GM12801 (cell line): ENCODE data around the gene PLOD2.

Source experiments
- TF ChIP-seq, protein P1 (sequence below): IDR thresholded peaks from one replicate; pipeline ENCODE4 v1.5.1; 2011; ENCODE audit warnings: control low read depth; ENCODE audit not compliant: insufficient read length; ENCODE audit errors: extremely low read depth

The PLOD2 gene

DNA sequence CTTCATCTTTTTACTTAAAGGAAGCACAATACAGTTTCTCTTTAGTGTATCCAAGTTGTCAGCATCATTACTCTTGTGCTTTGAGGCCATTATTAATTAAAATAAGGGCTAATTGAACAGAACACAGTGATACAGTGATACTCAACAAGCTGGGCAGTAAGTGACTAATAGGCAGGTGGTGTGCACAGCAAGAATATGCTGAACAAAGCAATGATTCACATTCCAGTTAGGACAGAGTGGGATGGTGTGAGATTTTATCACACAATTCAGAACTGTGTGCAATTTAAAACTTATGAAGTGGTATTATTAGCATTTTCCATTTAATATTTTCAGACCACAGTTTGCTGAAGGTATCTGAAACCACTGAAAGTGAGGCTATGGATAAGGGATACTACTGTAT, 116.9 kb downstream of the PLOD2 start:
- TF ChIP-seq, protein P1, sequence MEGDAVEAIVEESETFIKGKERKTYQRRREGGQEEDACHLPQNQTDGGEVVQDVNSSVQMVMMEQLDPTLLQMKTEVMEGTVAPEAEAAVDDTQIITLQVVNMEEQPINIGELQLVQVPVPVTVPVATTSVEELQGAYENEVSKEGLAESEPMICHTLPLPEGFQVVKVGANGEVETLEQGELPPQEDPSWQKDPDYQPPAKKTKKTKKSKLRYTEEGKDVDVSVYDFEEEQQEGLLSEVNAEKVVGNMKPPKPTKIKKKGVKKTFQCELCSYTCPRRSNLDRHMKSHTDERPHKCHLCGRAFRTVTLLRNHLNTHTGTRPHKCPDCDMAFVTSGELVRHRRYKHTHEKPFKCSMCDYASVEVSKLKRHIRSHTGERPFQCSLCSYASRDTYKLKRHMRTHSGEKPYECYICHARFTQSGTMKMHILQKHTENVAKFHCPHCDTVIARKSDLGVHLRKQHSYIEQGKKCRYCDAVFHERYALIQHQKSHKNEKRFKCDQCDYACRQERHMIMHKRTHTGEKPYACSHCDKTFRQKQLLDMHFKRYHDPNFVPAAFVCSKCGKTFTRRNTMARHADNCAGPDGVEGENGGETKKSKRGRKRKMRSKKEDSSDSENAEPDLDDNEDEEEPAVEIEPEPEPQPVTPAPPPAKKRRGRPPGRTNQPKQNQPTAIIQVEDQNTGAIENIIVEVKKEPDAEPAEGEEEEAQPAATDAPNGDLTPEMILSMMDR: no peak

DNA sequence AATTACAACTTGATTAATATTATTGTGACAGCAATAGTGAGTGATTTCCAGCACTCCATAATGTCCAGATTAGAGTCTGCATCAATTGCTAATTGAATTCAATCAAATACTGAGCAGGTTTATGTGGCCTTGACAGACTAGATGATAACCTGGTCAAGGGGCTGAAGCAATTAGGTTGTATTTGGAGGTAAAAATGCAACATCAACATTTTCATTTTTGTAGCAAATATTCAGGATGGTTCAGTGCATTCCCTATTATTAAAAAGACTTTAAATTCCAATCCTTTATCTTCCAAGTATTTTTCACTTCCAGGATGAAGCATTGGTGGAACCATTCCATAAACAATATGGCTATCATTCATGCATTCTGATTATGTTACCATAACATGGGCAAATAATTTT, 120.4 kb downstream of the PLOD2 start:
- TF ChIP-seq, protein P1: no peak

DNA sequence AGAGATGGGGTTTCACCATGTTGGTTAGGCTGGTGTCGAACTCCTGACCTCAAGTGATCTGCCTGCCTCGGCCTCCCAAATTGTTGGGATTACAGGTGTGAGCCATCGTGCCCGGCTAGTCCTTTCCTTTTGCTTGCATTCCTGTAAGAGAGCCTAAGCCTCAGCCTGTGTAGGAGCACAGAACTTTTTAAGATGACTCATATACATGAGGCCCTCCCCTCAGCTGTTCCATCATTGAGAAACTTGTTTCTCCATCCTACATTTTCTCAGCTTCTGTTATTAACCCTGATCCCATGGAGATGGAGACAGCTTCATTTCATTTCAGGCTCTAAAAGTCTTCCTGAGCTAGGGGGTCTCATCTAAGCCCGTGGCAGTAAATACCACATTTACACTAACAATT, 123.3 kb downstream of the PLOD2 start:
- TF ChIP-seq, protein P1: no peak

DNA sequence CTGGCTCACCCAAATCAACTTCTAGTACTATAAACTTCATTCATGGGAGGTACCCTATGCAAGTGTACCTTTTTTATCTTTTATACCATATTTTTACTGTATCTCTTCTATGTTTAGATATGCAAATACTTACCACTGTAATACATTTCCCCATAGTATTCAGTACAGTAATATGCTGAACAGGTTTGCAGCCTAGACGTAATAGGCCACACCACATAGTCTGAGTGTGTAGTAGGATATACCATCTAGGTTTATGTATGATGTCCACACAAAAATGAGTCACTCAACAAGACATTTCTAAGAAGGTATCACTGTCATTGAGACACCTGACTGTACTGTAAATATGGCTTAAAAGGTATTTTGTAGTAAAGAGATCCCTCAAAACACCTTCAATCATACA, 124.7 kb downstream of the PLOD2 start:
- TF ChIP-seq, protein P1: no peak

DNA sequence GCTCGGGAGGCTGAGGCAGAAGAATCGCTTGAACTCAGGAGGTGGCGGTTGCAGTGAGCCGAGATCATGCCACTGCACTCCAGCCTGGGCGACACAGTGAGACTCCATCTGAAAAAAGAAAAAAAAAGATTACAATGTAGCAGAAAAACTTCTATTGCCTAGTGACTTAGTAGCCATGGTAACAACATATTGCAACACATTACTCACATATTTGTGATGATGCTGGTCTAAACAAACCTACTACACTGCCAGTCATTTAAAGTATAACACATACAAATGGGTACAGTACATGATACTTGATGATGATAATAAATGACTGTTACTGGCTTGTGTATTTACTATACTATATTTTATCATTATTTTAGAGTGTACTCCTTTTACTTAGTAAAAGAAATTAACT, 125.6 kb downstream of the PLOD2 start:
- TF ChIP-seq, protein P1: no peak

DNA sequence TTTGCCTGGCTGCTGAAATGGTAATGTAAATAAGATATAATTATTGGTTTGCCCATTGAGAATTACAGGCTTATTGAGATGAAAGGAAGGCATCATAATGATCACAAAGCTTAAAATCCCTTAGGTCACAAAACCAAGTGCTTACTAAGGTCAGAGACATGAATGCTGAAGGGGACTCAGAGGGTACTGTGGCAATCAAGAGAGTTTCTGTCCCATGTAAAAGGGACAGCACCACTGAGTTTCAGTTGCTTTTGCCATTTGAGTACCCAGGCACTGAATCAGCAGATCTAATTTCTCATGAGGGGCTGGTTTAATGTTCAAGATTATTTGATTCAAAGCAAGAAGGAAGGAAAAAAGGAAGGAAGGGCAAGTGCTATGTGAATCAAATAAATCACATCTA, 127.0 kb downstream of the PLOD2 start:
- TF ChIP-seq, protein P1: no peak

DNA sequence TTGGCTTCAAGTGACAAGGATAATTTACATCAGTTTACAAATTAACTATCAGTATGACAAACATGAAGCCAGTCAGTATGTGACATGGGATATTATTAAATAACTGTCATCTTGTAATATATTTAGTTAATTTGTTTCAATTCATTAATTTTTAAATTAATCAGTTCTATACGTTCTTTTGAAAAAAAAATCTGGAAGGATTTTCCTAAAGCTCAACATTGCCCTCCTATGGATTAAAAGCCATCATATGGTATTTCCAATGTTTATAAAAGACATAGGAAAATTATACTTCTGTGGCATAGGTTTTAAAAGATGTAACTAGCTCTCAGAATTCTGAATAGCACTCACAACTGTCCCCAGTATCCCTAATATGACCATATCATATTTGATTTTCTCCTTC, 134.4 kb downstream of the PLOD2 start:
- TF ChIP-seq, protein P1: no peak

DNA sequence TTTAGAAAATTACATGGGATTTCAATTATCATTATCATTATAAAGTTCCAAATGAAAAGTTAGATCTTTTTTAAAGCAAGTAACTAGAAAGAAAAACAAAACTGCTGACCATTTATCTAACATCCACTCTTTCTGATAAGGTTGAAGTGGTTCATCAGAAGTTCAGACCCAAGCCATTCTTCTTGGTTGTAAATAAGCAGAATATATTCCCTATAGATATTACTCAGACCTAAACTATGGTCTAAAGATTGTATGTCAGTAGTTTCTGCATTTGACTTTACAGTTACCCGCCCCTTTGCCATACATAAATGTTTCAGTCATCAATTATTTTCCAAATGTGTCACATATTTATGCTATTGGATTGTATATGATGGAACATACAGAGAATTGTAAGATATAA, 136.7 kb downstream of the PLOD2 start:
- TF ChIP-seq, protein P1: no peak
